ENCODE results near the gene RUFY3.
"Not testable (repeated sequence)": the region's sequence is repeated elsewhere in the genome, so short reads cannot be mapped to it uniquely, and the experiment has no call there.

RUFY3 gene

DNA sequence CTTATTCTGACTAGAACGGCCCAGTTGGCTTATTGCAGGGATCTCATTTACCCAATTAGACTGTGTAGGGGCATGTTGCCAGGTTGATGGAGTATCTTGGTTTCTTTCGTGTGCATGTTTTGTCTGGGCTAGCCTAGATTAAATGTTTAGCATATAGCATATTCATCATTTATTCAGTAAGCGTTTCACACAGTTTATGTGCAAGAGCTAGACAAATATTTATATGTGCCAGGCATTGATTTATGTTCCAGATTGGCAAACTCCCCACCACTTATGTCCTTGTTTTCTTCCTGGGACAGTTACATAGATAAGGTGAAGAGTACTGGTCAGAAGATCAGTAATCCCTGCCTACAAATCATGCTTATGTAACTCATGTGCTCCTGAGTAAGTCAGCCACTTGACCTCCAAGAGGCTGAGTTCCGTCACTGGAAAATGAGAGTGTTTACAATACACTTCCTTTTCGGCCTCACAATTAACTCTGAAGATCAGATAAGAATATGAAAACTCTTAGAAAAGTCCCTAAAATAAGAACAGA lies 57.2 kb downstream of the RUFY3 start:
- DNase-seq (ENCODE audit: low read depth), result no peak

DNA sequence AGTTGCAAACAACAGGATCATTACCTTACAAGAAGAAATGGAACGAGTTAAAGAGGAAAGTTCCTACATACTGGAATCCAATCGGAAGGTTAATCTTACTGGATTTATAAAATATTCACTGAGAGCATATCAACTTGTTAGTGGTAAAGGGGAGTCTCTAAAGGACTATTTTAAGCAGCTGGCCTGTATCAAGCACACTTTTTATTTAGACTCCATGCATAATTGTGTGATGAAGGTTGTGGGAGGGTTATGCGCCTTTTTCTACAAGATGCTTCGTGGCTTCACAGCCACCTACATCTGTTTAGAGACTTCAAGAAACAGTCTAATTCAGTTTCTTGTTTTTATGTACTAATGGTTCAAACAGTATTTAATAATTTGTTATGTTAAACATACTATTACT lies 61.3 kb downstream of the RUFY3 start:
- no peak for DNase-seq (ENCODE audit: low read depth)

DNA sequence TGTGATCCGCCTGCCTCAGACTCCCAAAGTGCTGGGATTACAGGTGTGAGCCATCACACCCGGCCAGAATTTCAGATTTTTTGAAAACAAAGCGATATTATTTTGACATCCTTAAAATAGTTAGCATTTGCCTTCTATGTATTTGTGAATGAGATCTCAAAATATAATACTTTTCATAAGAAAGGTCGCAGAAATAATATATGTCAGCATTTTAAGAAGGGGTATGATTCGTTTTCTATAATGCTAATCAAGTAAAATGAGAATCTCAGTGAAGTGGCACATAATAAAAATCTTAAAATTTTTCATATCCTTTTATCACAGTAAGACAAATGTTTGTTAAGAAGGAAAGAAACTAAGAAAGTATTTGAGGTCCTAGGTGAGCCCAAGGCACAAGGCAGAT lies 65.7 kb downstream of the RUFY3 start:
- DNase-seq (ENCODE audit: low read depth), result no peak

DNA sequence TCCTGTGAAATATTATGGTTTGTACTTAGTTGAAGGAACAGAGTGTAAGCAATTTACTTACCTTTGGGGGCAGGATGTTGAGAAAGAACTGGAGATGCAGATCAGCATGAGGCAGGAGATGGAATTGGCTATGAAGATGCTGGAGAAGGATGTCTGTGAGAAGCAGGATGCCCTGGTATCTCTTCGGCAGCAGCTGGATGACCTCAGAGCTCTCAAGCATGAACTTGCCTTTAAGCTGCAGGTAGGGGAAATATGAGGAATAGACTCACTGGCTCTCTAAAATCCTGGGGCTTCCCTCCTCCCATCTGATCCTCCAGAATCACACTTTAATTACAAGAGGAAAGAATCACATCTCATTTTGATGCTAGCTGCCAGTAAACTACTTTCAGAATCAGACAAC lies 67.0 kb downstream of the RUFY3 start:
- DNase-seq (ENCODE audit: low read depth), result no peak

DNA sequence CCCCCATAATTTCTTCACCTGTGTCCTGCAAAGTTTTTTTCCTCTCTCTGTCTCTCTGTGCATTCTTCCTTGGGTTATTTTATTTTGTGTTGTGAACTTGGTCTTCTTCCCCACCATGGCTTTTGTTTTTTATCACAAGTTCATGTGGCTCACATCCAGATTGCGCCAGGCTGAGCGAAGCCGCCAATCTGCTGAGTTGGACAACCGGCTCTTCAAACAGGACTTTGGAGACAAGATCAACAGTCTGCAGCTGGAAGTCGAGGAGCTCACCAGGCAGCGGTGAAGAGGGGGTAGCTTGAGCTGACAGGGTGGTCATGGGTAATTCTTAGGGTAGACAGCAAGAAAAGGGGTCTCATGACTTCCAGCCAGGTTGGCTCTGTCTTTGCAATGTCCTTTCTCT lies 71.9 kb downstream of the RUFY3 start:
- DNase-seq (ENCODE audit: low read depth), result no peak

DNA sequence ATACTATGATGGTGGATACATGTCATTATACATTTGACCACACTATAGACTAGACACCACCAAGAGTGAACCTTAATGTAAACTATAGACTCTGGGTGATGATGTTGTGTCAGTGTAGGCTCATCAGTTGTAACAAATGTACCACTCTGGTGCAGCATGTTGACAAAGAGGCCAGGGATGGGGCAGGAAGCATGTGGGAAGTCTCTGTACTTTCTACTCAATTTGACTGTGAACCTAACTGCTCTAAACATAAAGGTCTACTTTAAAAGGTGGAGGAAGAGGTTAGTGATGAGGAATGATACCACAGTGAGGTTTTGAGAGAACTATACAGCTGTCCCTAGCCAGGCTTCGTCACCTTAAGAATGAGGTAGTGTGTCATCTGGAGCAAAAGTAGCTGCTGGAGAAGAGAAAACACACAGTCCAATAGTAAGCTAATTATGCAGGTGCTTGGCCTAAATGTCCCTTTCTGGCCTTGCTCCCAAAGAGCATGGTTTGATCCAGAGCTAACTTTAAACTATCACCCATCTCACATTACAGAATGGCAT lies 79.6 kb downstream of the RUFY3 start:
- DNase-seq (ENCODE audit: low read depth), result no peak

DNA sequence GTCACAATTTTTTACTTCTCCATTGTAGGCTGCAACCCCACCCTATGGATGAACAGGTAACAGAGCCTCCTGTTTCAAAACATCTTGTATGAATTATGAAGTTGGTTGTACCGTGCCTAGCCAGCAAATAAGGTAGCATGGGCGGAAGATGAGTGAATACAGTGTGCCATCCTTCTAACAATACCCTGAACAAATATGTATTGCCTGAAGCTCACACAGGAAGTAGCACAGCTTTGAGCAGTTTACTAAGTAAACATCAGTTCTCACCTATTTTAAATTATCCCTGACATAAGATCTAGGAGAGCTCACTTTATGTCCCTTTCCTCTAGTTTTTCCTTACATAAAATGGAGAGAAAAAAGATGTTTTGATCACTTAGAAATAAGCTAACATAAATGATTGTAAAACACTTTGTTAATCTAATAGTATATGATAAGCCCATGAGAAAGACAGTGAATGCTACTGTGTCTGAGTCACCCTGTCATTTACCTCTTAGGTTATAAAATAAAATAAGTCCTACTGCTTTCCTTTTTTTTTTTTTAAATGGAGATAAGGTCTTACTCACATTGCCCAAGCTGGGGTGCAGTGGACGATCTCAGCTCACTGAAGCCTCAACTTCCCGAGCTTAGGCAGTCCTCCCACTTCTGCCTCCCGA lies 81.3 kb downstream of the RUFY3 start:
- no peak for DNase-seq (ENCODE audit: low read depth)

DNA sequence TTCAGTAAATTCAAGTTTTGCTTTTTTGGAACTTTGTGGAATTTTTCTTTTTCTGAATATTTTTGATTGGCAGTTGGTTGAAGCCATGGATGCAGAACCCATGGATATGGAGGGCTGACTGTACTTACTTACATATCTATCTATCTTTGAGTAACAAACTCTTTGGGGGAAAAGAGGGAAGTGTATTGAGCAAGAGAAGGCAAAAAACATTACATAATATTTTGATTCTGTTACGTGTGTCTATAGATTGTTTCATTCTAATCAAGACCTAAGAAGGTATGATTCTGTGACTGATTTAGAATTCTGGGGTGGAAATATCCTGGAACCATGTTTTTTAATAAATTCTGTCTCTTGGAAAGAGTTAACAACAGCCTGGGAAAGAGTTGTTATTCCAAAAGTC lies 86.4 kb downstream of the RUFY3 start:
- no peak for DNase-seq (ENCODE audit: low read depth)

DNA sequence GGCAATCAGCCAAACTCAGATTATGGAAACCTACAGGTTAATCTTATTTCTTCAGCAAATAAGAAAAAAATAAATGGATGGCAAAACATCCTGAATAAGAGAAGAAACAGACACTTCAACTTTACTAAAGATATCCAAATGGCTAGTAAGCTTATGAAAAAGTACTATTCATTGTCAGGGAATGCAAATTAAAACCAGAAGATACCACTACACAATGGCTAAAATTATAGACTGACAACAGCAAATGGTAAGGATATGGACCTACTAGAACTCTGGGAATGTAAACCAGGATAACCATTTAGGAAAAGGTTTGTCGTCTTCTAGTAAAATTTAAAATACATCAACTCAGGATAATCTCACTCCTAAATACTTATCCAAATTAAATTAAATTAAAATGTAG lies 93.6 kb downstream of the RUFY3 start:
- DNase-seq (ENCODE audit: low read depth), result no peak

DNA sequence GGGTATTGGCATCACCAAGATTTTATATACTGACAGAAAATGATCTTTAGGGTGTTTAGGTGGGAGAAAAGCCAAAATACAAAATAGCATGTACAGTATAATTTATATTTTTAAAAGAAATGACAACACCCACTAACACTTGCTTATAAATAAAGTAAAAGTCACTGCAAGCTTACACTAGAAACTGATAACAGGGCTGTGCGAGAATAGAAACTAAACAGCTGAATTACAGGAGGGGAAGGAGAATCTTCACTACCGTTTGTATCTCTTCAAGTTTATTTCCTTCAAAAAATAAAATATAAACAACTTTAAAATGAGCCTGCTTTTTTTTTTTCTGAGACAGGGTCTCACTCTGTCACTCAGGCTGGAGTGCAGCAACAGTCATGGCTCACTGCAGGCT lies 95.1 kb downstream of the RUFY3 start:
- no peak for DNase-seq (ENCODE audit: low read depth)

DNA sequence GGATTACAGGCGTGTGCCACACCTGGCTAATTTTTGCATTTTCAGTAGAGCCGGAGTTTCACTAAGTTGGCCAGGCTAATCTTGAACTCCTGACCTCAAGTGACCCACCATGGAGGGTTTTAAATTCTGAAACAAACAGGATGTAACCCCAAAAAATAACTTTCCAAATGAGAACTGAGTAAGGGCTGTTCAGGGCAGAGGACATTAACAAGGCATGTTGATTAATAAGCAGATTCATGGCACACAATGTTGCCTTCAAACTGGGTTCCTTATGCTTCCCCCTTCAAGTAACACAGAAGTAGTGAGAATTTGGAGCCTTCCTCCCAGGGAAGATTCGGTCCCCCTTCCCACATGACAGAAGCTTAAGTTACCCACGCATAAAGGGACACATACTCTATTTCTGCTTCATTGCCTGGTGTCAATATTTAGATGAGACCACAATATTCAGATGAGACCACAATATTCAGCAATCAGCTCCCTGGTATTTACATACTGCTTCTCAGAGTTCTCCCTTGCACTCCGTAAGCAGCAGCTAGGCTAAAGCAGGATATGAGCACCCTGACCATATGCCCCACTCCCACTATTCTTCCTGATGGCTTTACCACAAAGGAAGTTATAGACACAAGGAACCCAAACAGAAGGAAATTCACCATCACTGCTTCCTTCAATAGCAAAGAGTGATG lies 96.5 kb downstream of the RUFY3 start:
- no peak for DNase-seq (ENCODE audit: low read depth)

DNA sequence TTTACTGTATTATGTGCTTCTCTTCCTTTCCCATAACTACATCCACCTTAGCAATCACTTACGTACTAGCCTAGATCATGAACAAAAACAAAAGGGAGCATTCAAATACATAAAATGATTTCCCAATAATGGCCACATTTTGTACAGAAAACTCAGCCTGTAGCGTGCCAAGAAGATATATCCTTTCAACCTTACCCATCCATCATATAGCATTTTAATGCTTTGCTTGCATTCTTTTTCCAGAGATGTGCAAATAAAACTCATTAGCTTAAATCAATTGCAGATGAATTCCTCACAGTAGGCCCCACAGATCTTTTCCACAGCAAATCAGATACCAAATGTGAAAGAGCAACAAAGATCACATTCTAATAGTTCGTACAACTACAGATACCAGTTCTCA lies 97.2 kb downstream of the RUFY3 start:
- DNase-seq (ENCODE audit: low read depth), result no peak

DNA sequence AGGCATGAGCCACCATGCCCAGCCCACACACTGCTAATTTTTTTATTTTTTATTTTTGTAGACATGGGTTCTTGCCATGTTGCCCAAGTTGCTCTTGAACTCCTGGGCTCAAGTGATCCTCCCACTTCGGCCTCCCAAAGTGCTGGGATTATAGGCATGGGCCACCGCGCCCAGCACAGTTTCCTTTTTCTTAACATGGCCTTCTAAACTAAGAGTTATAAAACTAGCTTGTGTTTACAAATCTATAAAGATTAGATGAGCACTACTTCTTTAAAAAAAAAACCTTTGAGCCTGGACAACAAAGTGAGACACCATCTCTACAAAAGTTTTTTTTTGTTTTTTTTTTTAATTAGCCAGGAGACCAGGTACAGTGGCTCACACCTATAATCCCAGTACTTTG lies 107.3 kb downstream of the RUFY3 start:
- no peak for DNase-seq (ENCODE audit: low read depth)

DNA sequence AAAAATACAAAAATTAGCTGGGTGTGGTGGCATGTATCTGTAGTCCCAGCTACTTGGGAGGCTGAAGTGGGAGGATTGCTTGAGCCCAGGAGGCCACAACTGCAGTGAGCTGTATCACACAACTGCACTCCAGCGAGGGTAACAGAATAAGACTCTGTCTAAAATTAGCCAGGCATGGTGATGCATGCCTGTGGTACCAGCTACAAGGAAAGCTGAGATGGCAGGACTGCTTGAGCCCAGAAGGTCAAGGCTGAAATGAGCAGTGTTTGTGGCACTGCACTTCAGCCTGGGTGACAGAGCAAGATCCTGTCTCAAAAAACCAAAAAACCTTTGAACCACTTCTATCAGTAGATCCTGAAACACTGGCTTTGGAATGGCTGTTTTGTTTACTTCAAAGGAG lies 107.7 kb downstream of the RUFY3 start:
- DNase-seq (ENCODE audit: low read depth), result no peak

DNA sequence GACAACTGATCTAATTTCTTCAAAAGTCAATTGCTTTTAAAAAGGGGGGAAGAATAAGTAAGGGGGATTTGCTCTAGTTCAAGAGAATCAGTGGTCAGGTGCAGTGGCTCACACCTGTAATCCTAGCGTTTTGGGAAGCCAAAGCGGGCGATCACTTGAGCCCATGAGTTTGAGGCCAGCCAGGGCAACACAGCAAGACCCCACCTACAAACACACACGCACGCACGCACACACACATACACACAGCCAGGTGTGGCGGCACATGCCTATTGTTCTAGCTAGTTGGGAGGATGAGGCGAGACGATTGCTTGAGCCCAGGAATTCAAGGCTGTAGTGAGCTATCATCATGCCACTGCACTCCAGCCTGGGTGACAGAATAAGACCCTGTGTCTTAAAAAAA lies 108.3 kb downstream of the RUFY3 start:
- DNase-seq (ENCODE audit: low read depth), result no peak

DNA sequence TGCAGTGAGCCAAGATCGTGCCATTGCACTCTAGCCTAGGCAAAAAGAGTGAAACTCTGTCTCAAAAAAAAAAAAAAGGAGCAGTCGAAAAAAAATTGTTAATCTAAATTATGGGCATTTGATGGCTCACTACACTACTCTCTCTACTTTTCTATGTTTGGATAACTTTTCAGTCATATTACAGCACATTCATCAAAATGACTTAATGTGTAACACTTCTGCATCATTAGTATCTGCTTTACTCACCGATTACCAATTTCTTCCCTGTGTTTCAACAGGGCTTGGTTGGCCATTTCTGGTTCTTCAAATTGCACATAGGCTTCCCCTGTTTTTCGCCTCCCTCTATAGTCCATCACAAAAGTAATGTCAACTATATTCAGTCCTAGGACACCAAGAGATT lies 109.5 kb downstream of the RUFY3 start:
- DNase-seq (ENCODE audit: low read depth), result no peak

DNA sequence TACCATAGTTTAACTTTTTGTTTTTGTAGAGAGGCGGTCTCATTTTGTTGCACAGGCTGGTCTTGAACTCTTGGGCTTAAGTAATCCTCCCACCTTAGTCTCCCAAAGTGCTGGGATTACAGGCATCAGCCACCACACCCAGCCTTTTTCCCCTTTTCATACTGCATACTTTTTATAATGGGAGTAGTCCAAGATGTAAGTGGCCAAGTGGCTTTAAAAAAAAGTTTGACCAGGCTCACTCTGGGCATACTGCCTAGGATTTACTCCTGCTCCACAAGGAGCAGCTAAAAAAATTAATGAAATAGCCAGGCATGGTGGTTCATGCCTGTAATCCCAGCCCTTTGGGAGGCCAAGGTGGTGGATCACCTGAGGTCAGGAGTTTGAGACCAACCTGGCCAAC lies 111.9 kb downstream of the RUFY3 start:
- no peak for DNase-seq (ENCODE audit: low read depth)

DNA sequence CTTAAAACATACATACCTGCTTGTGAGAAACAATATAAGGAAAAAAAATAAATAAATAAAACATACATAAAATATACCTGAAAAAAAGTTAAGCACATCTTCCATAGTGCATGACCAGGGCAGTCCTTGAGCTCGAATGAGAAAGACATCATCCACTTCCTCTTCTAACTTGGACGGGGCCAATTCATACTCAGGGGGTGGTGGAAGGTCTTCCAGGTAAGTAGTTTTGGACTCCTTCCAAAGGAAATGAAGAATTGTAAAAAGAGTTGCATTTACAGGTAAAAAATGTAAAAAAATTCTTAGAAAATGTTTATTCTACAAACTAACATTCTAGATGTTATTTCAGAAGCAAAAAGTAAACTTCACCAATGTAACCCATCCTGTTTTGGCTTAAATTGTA lies 114.3 kb downstream of the RUFY3 start:
- DNase-seq (ENCODE audit: low read depth), result no peak

DNA sequence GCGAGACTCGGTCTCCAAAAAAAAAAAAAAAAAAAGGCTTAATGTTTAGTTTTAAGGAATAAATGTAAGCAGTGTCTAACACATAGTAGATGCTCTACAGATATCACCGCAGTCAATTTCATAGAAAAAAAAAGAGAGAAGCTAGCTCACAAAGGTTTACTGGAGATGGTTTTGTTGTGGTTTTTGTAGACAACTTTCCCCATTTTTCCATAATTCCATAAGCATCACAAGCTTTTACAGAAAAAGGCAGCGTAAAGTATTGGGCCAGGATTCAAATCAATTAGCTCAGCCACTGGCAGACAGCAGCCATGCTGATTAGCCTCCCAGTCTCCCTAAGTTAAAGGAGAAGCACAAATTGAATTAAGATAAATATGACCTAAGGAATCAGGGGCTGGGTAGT lies 116.4 kb downstream of the RUFY3 start:
- DNase-seq (ENCODE audit: low read depth), result no peak

DNA sequence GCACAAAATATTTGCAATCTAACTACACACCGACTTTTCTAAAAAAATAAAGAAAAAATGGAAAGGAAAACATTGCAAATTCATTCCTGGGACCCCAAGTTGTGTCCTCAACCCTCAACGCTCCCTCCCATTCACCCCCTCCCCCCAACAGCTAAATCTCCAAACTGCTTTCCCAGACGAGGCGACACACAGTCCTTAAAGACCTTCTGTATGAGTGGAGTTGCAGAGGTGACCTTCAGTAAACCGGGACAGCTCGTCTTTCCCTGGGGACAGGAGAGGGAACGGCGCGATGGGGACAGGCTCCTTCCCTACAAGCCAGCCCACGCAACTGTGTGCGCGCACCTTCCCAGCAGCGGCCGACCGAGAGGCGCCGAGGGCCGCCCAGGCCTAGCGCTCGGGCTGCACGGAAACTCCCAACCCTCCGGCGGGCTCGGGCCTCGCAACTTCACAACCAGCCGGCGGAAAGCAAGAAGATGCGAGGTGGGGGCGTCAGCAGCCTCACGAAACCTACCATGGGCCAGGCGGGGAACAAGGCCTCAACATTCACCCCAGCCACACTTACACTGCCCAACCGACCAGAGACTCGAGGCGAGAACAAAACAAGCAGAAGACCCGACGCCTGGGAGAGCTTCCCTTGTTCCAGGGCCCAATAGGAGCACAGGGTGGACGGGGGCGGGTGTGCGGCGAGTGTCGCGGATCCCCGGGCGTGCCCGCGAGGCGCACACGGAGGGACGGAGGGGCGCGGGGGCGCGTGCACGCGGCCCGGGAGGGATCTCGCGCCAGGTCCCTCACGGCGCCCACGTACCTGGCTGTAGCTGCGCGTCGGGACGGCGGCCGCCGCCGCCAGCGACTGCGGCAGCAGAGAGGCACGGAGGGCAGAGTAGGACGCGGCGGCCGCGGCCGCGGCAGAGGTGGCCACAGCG lies 117.2 kb downstream of the RUFY3 start:
- peak; percentile 38 for DNase-seq (ENCODE audit: low read depth)

DNA sequence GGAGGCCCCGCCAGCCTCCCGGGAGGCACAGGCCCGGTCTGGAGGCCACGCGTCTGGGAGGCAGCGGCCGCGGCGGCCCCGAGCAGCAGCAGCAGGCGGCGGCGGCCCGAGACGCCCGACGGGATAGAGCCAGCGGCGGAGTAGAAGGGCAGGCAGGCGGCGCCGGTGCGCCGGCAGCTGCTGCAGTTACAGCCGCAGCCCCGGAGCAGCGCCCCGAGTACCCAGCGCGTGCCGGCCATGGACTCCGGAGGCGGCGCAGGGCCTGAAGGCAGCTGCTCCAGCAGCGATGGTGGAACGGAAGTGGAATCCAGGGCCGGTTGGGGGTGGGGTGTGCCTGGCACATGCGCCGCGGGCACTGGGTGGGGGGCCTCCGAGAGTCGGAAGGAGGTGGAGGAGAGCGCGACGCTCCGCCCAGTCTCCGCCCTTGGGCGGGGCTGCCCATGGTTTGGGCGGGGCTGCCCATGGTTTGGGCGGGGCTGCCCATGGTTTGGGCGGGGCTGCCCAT lies 117.9 kb downstream of the RUFY3 start, which contains the start of gene GRSF1:
Gene GRSF1, minus strand, starts transcription at position 302 of the 505 bp plus-strand sequence. Its CDS starts 63 bp downstream, at position 239.
- DNase-seq (ENCODE audit: low read depth), result peak; percentile 72

DNA sequence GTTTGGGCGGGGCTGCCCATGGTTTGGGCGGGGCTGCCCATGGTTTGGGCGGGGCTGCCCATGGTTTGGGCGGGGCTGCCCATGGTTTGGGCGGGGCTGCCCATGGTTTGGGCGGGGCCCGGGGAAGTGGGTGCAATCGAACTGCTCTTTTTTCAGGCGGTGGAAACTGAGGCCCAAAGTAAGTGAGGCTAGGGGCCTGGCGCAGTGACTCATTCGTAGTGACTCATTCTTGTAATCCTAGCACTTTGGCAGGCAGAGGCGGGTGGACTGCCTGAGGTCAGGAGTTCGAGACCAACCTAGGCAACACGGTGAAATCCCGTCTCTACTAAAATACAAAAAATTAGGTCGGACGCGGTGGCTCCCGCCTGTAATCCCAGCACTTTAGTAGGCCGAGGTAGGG lies 118.4 kb downstream of the RUFY3 start:
- DNase-seq (ENCODE audit: low read depth), result not testable (repeated sequence)
